Heart right ventricle (tissue), 16 donors: ENCODE data around the gene GCC1. TPM values are rescaled to one million over a fixed set of nuclear protein-coding genes. Genes with fewer than 3 reads are reported as not detected.
"Not testable (repeated sequence)": the region's sequence is repeated elsewhere in the genome, so short reads cannot be mapped to it uniquely, and the experiment has no call there.

Experiments used
- ATAC-seq, 8 donors: fragments of 200-7000 bp; cut with Tn5 transposase; one replicate each; pipeline ENCODE4 v1.9.1; 2020; ENCODE audit warnings: mild to moderate bottlenecking in 8 of 8, moderate library complexity in 8 of 8, moderate number of reproducible peaks in 1 of 8
- DNase-seq, 2 donors: peaks; one replicate each; pipeline ENCODE4 v3.0.0-alpha.2; 2020
- H3K27ac ChIP-seq, 10 donors: fragments of 200-600 bp; sonication (generic) in 2 of 10; one replicate each; pipeline versions ENCODE4 v1.5.0 to v1.8.0; 2020 to 2022; ENCODE audit warnings: mild to moderate bottlenecking in 3 of 10
- H3K27me3 ChIP-seq, 7 donors: fragments of 200-600 bp; one replicate each; pipeline ENCODE4 v1.8.0; 2021 to 2022; ENCODE audit warnings: mild to moderate bottlenecking in 2 of 7
- H3K36me3 ChIP-seq, 9 donors: fragments of 200-600 bp; sonication (generic) in 1 of 9; one replicate each; pipeline versions ENCODE4 v1.5.0 to v1.8.0; 2020 to 2022; ENCODE audit warnings: mild to moderate bottlenecking in 2 of 9
- H3K4me1 ChIP-seq, 9 donors: fragments of 200-600 bp; sonication (generic) in 1 of 9; one replicate each; pipeline versions ENCODE4 v1.5.0 to v1.8.0; 2020 to 2022; ENCODE audit warnings: mild to moderate bottlenecking in 4 of 9
- H3K4me3 ChIP-seq, 10 donors: fragments of 200-600 bp; sonication (generic) in 2 of 10; one replicate each; pipeline versions ENCODE4 v1.5.0 to v1.8.0; 2020 to 2022; ENCODE audit warnings: mild to moderate bottlenecking in 7 of 10, moderate library complexity in 2 of 10
- H3K9me3 ChIP-seq, 11 donors: fragments of 200-600 bp in 10 of 11; sonication (generic) in 2 of 11; one replicate each; pipeline versions ENCODE4 v1.5.0 to v1.8.0; 2013 to 2022; ENCODE audit warnings: mild to moderate bottlenecking in 2 of 11, control low read depth in 1 of 11, moderate library complexity in 1 of 11
- CTCF ChIP-seq, 9 donors: fragments of 200-600 bp; sonication (generic) in 2 of 9; IDR thresholded peaks; one replicate each; pipeline versions ENCODE4 v1.5.0 to v1.8.0; 2021 to 2022; ENCODE audit warnings: antibody characterized with exemption in 9 of 9, mild to moderate bottlenecking in 5 of 9, moderate library complexity in 1 of 9
- WGBS, 2 donors: extraction: QIAGEN DNeasy Blood & Tissue Kit; methylation state at CpG; one replicate each; pipeline ENCODE4 v1.1.7; 2013; ENCODE audit warnings: inconsistent platforms in 1 of 2; 5-methylcytosine and 5-hydroxymethylcytosine counted together
- intact Hi-C, 10 donors: fragments of 100-400 bp; cut with DNase I; formaldehyde crosslinking; loops; one replicate each; pipeline versions ENCODE4 v1.11.1 to v1.14.2; 2022
- polyA plus RNA-seq, 2 donors: library from polyadenylated mRNA; stranded (reverse); fragments of 200-250 nt; gene quantifications; one replicate each; pipeline ENCODE4 v1.2.3, GENCODE V29; 2013
- total RNA-seq, 10 donors: library from RNA; stranded (reverse); fragmentation: NEBNext Ultra II Directional in 3 of 10; extraction: Animal tissue kit (Norgen Biotek cat#: 25700) in 3 of 10; gene quantifications; one replicate each; pipeline versions ENCODE4 v1.2.1 to v1.2.4, GENCODE V29; 2021 to 2023
- donor health status: Arrhythmogenic right ventricular cardiomyopathy.
- donor health status: ischemic (EF 13 %, LVEDD 7.1; RV severe dilation, severe dysfunction).
- donor health status: healthy with polysubstance abuse.
- donor health status: DM: no; HTN: yes; CAD: no.
- donor health status: DM: no; HTN: no; CAD: no.
- donor health status: ischemic (EF 25% LVEDD 6.9; RV normal size, moderate dysfunction).
- donor health status: ischemic (EF 25% LVEDD 5.7; RV mildly dilated, moderate dysfunction).
- donor health status: healthy.
- donor health status: DM: yes; HTN: yes; CAD: no.
- donor health status: Ischemic cardiomyopathy.
- donor health status: ischemic (EF 35%, LVEDD 5.7; RV mildly dilated, moderate dysfunction).
- donor health status: nonischemic (EF 11% LVEDD 7.7; RV severe dilation, severe dysfunction).
- donor health status: DM: yes; HTN: yes; CAD: no.
- donor health status: PGD.
- donor health status: ischemic (EF 29% LVEDD 5.4; RV normal size, mild dysfunction).
- donor health status: nonischemic (EF 23%, LVEDD 6.1; RV moderate dilation, normal function).

GCC1 gene
- total and polyA plus RNA-seq, 12 donors: 1.8 to 8.9 (median 7.0) TPM

GRCh38 chr7:127551941-127552340, 33.5 kb downstream of the GCC1 start:
- H3K9me3 ChIP-seq: no peaks in the 10 kb centered on the region
- no peak overlapping the region for H3K4me3 ChIP-seq
- TF ChIP-seq CTCF (IDR thresholded peaks at IDR 0.05): no peak
- H3K27ac ChIP-seq: no peak overlapping the region
- intact Hi-C loops: no loop called here
- WGBS, 2 donors: 70 to 72% methylated on average over 4 of the region's 4 CpGs
- H3K4me1 ChIP-seq: no peaks in the 10 kb centered on the region
- DNase-seq (no peak), ATAC-seq (no peak)
- H3K27me3 ChIP-seq: no peaks in the 10 kb centered on the region
- H3K36me3 ChIP-seq: no peaks in the 10 kb centered on the region

GRCh38 chr7:127550247-127550646, 35.1 kb downstream of the GCC1 start:
- H3K27me3 ChIP-seq: no peaks in the 10 kb centered on the region
- DNase-seq (no peak), ATAC-seq (no peak)
- intact Hi-C loops: no loop called here
- H3K4me3 ChIP-seq: no peak overlapping the region
- H3K4me1 ChIP-seq: no peaks in the 10 kb centered on the region
- TF ChIP-seq CTCF (IDR thresholded peaks at IDR 0.05): no peak
- H3K36me3 ChIP-seq: no peaks in the 10 kb centered on the region
- peaks cover 0 to 9% (median 0%) of the 10 kb centered on the region in 11 donors for H3K9me3 ChIP-seq
- 43 to 44% methylated on average over 1 of the region's 1 CpG for WGBS, 2 donors
- H3K27ac ChIP-seq: no peak overlapping the region

GRCh38 chr7:127546313-127546712, 39.1 kb downstream of the GCC1 start:
- Histone ChIP-seq H3K4me3 (no peak overlapping the region), H3K4me1 (no peaks in the 10 kb centered on the region), H3K36me3 (no peaks in the 10 kb centered on the region), H3K27me3 (peaks cover 0 to under 1% (median 0%) of the 10 kb centered on the region in 7 donors), H3K27ac (no peak overlapping the region), H3K9me3 (peaks cover 0 to 9% (median 0%) of the 10 kb centered on the region in 11 donors)
- no peak for ATAC-seq
- intact Hi-C loops: no loop called here
- no peak for TF ChIP-seq CTCF (IDR thresholded peaks at IDR 0.05)
- no peak for DNase-seq
- 81 to 82% methylated on average over 1 of the region's 1 CpG for WGBS, 2 donors

- no peak overlapping the region for H3K4me3 ChIP-seq
- H3K9me3 ChIP-seq: peaks cover 0 to 8% (median 0%) of the 10 kb centered on the region in 11 donors
- 78 to 82% methylated on average over 4 of the region's 4 CpGs for WGBS, 2 donors
- no peak for DNase-seq
- peaks cover 0 to 33% (median 26%) of the 10 kb centered on the region in 7 donors for H3K27me3 ChIP-seq
- intact Hi-C loops: no loop called here
- peaks cover 0 to 6% (median 0%) of the 10 kb centered on the region in 9 donors for H3K4me1 ChIP-seq
- H3K27ac ChIP-seq: no peak overlapping the region
- no peaks in the 10 kb centered on the region for H3K36me3 ChIP-seq
- no peak for TF ChIP-seq CTCF (IDR thresholded peaks at IDR 0.05)
- ATAC-seq: no peak
Measured at GRCh38 chr7:127541548-127541947, 43.8 kb downstream of the GCC1 start.

- H3K4me1 ChIP-seq, H3K27ac ChIP-seq, H3K36me3 ChIP-seq, DNase-seq, ATAC-seq, intact Hi-C loops, H3K9me3 ChIP-seq, H3K4me3 ChIP-seq: not testable (repeated sequence)
- WGBS, 2 donors: 79 to 84% methylated on average over 9 of the region's 10 CpGs
- peaks cover 0 to 43% (median 36%) of the 10 kb centered on the region in 7 donors for H3K27me3 ChIP-seq
Measured at GRCh38 chr7:127540461-127540860, 44.9 kb downstream of the GCC1 start.
